DLD1 (cell line): ENCODE measurements around the gene TPCN1.

Experiments
- in situ Hi-C: cut with HindIII; loops from 2 replicates; pipeline ENCODE4 v1.10.0; 2017; ENCODE audit warnings: low sequenced_read_pairs

TPCN1 gene

DNA sequence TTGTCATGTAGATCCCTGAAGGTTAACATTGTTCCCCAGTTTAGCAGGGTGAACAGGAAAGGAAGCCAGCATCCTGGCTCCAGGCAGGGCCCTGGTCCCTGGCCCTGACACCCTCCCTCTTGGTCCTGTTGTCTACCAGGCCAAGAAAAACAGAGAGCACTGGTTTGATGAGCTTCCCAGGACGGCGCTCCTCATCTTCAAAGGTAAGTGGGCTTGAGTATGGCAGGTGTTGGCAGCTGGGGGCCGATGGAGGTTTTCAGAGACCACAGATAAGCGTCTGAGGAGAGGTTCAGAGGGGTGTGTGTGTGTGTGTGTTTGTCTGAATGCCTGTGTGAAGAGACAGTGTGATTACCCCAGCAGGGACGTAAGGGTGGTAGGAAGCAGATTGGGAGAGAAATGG, 57.4 kb downstream of the TPCN1 start:
- in situ Hi-C loops, result no loop called here

DNA sequence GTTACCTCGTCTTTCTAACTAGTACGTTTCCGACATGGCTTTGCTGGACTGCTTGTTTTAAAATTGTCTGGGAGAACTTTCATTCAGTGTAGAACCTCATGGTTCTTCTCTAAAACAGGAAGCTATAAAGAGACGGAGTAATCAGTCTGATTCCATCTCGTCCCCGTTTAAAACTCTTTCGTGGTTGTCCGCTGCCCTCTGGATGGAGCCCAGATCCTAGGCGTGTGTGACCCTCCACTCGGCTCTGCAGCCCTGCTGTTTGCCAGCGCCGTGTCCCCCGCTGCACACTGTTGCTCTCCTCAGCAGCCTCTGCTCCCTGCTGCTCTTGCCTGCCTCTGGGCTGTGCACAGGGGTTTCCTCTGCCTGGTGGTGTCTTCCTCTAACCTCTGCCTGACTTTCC, 63.5 kb downstream of the TPCN1 start:
- in situ Hi-C loops, result no loop called here

DNA sequence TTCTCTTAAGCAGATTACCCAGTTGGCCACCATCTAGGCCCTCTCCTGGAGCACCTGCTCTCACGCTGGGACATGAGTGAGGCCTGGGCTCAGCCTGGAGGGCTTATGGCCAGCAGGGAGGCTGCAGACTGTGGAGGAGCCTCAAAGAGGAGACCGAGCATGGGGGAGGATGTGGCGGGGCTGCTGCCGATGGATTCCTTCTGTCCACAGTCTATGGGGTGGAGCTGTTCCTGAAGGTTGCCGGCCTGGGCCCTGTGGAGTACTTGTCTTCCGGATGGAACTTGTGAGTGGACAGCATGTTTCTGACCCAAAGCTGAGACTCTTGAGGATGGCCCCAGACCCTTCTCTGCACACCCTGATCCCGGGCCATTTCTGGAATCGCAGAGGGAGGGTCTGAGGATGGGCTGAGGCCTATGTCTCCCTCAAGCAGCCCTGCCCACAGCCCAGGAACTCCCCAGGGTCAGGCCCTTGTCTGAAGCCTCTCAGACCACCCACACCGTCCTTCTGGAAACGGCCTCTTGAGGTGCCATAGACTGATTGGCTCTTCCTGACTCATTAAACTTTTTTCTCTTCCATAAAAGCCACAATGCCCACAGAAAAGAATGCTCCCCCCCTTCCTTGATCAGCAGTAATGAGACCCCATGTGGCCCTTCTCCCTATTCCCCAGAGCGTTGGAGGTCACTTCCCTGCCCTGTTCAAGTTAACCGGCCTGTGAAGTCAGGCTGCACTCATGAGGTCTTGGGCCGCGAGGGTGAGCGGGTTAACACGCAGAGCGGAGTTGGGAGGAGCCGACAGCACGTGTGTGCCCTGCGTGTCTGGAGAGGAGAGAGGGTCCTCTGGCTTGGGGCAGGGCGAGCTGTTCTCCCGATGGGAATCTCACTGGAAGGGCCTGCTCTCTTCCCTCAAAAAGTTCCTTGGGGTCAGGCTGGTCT, 64.7 kb downstream of the TPCN1 start:
- in situ Hi-C loops, result no loop called here

DNA sequence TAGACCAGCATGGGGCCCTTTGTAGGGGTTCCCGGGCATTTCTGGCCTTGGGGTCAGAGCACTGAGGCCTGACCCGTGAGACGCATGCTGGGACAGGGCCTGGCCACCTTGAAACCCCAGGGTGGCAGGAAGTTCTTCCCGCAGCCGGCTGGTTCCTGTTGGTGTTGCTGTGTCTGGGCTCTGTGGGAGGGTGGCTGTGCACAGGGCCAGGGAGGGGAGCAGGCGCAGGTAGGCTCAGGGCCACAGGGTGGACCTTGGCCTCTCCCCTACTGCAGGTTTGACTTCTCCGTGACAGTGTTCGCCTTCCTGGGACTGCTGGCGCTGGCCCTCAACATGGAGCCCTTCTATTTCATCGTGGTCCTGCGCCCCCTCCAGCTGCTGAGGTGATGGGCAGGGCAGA, 65.4 kb downstream of the TPCN1 start:
- in situ Hi-C loops, result no loop called here

DNA sequence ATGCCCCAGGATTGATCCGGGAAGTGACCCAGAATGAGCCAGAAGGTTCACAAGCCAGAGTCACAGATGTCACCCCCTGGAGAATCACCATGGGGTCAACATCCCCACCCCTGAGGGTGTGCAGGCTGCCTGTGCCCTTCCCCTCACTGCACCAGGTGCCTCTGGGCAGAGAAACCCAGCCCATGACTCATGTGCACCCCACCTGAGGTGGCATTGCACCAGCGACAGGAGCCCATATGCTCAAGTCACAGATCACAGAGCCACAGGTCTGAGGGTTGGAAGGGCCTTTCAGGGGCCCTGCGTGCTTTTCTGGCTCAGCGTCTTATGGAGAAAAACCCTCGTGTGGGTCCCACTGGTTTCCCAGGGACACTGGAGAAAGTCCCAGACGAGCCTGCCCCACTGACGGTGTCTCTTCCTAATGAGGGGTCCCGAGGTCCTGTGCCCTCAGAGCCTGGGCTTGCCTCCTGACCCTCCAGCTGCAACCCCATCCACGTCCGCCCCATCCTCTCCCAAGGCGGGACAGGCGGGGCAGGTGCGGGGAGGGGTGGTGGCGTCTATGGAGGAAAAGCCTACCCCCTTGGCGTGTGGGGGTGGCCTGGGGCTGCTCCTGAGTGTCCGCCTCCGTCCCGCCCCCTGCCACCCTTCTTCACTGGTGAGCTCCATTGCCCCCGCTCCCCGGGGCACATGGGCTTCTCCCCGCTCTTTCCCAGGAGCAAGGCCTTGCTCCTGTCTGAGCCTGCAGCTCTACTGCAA, 66.1 kb downstream of the TPCN1 start:
- in situ Hi-C loops, result no loop called here

DNA sequence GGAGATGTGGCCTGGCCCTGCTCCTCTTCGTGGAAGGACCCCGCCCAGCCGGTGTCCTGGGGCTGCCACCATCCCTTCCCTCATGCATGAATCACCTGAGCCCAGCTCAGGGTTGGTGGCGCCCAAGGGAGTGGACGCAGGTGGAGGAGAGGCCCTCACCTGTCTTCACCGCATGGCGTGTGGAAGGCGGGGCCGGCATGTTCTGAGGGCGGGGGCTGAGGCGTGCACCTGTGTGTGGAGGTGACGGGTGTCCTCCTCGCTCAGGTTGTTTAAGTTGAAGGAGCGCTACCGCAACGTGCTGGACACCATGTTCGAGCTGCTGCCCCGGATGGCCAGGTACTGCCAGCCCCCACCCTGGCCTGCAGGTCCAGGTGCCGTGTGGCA, 66.6 kb downstream of the TPCN1 start:
- in situ Hi-C loops, result no loop called here

DNA sequence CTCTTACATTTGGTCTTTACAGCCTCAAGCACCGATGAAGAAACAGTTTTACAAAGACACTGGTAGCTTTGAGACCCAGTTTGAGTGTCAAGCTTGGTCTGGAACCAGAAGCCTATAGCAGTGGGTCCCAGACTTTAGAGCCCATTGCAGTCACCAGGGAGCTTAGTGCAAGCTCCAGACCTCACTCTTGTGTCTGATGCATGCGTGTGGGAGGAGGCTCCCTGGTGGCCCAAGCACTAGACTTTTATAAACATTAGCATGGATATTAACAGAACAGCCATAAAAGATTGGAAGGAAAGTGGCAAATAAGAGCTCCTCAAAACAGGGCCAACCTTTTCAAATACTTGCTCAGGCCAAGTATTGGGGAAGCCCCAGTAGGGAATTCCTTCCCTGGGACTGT, 68.1 kb downstream of the TPCN1 start:
- in situ Hi-C loops, result no loop called here

DNA sequence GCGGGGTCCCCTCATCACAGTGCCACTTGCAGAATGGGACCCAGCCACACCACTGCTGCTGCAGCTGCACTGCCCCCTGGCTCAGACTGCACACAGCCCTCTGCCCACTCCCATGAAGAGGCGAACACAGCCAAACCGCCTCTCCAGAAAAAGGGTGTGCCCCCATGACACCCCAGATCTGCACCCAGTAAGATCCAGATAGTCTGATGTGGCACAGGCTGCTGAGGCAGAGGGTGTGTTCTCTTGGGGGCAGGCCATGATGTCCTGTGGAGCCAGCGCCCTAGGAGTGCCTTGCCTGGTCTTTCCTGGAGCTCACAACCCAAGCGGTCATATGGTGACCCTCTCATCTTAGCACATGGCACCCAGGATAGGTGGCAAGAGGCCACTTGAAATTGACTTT, 69.2 kb downstream of the TPCN1 start:
- in situ Hi-C loops, result no loop called here

DNA sequence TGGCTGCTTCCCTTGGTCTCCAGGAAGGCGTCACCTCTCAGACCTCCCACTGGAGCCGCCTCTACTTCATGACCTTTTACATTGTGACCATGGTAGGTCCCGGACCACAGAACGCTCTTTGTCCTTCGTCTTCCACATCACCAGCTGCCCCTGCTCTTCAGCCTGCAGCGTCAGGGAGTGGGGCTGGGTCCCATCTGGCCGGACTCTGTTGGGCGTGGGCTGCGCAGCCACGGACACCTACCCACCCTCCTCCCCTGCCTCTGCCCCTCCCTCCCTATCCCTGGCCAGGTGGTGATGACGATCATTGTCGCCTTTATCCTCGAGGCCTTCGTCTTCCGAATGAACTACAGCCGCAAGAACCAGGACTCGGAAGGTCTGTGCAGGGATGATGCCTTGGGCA, 70.3 kb downstream of the TPCN1 start:
- in situ Hi-C loops, result no loop called here

DNA sequence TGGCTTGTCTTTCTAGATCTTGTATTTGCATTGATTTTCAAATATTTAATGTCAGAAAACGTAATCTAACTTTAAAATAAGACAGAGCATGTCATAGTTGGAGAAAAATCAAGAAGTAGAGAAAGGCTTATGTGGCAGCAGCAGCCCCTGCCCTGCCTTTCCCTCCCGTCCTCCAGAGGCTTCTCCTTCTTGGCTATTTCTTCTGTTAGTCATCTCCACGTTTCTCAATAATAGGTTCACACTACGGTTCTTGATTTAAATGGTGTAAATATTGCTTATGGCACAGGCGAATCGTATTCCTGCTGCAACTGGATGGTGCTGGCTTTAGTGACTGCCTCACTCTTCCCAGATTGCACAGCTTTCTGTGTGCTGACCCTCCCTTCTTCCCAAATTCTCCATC, 70.8 kb downstream of the TPCN1 start:
- in situ Hi-C loops, result no loop called here

DNA sequence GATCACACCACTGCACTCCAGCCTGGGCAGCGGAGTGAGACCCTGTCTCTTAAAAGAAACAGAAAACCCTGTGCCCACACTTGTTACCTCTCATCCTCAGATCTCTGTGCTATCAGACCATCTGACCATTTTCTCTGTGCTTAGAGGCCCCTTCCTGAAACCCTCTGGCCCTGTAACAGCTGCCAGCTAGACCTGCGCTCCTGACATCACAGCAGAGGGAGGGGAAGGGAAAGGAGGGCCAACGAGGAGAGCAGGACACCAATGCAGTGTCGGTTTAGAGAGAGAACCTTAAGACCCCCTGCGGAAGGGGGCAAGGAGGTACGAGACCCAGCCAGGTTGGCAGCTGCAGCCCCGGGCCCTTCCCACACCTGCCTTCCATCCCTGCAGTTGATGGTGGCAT, 71.3 kb downstream of the TPCN1 start:
- in situ Hi-C loops, result no loop called here

DNA sequence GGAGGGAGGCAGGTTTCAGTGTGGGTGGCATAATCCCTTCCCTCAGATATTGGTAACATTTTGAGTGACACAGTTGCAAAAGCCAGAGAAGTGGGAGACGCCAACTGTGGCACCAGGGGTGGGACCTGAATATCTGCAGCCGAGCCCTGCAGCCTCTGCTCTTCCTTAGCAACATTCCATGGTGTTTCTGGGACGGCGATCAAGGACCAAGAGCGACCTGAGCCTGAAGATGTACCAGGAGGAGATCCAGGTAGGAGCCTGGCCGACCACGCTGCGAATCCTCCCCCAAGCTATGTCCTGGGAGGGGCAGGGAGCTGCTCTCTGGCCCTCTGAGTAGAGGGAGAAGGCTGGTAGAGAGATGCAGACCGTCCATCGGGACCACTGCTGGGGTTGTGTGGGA, 71.8 kb downstream of the TPCN1 start:
- in situ Hi-C loops, result no loop called here

DNA sequence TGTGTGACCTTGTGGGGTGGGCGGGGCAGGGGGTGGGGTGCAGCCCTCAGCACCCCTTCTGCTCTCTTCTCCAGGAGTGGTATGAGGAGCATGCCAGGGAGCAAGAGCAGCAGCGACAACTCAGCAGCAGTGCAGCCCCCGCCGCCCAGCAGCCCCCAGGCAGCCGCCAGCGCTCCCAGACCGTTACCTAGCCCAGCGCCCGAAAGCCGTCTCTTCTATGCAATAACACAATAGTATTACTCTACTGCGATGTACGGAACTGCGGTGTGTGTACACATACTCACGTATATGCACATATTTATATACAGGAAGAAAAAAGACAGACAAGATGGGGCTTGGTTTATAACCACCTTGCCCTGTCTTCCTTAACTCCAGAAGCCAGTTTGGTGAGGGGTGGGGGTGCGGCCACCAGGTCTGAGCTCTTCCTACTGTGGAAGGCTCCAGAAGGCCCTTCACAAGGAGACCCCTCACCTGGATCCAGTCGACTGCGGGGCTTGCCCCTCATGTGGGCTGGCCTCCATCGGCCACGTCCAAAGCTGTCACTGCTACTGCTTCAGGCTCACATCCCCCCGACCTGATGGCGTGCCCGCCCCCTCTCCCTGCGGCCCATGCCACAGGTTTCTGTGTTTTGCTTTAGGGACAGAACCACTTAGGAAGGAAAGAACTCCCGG, 74.8 kb downstream of the TPCN1 start:
- in situ Hi-C loops, result no loop called here

DNA sequence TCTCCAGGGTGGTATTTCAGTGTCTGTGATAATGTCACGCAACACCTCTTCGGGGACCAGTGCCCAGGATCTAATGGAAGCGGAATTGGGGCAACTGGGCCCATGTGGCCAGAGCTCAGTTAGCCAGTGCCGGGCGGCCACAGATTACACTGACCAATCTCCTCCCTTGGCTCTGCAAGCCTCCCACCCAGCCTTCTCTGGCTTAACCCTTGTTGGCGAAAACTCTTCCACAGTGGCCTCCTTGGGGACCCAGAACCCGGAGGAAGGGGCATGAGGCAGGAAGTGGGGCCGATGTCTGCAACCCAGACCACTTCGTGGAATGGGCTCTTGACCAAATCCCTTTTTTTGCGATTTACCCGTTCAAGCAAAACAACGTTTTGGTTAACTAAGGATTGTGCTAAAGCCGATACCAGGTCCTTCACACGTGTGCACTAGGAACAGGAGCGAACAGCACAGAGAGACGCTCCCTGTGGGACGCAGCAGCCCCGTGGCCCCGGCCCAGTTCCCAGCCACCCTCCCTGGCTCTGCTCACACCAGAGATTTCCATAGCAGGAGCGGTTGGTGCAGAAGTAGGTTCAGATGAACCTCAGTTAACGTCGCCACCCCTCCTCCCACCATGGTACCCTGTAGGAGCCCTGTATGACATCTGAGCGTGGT, 75.4 kb downstream of the TPCN1 start:
- in situ Hi-C loops, result no loop called here

DNA sequence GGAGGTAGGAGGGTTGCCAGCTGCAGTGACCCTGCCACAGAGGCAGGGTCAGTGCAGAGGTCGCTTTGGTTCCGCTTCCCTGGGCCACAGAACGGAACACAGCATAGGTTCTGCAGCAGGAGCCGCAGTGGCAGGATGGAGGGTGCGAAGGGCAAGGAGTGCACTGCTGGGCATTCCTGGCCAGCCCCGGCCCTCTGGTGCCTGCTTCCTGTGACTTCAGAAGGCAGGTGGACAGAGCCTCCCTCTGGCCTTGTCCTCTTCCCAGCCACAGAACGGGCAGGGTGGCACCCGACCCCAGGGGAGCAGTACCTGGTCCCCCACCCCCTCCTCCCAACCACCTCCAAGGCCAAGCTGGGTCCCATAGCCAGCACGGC, 75.9 kb downstream of the TPCN1 start:
- in situ Hi-C loops, result no loop called here

DNA sequence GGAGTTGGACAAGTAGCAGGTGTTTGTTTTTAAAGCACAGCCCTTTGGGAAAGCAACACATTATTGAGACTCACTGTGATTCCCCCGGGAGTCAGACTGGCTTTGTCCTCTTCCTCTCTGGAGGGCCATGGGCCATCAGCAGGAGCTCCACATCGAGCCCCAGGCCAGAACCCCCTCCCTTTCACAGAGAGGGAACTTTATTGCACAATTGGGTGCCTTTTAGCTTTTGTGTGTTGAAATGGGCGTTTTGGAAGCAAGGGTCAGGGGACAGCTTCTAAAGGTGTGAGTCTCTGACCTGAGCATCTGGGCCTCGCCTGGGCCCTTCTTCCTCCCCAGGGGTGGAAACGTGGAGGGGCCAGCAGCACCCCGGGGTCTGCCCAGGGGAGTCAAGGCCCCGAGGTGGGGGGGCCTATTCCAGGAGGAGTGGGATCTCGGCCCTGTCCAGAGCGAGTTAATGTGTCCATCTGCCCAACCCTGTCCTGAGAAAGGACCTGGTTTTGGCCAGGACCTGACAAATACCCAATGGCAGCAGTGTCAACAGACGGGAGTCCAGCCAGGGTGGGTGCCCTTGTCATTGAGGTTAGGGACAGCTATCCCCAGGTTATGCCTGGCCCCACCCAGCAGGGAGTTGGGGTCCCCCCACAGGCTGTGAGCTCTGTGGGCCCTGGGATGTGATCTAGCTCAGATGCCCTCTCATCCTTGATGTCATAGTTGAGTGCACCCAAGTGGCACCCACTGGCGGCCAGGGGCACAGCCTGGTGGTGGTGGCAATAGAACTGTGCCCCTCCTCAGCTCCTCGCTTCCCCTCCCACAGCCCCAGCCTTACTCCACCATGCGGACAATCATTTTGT, 76.6 kb downstream of the TPCN1 start:
- in situ Hi-C loops, result no loop called here

DNA sequence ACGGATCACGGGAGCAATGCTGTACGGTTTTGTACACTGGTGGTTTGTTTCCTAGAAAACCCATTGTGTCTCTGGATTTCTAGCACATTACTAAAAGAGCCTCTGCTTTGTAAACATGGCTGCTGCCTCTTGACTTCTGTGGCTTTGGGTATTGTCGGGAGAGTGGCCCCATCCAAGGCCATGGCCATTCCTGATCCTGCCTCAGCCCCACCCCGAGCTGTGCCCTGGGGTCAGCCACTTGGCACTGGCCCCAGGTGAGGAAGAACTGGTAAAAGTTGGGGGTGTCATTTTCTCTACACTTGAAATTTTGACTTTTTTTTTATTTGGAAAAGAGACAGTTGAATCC, 77.2 kb downstream of the TPCN1 start:
- in situ Hi-C loops, result no loop called here

DNA sequence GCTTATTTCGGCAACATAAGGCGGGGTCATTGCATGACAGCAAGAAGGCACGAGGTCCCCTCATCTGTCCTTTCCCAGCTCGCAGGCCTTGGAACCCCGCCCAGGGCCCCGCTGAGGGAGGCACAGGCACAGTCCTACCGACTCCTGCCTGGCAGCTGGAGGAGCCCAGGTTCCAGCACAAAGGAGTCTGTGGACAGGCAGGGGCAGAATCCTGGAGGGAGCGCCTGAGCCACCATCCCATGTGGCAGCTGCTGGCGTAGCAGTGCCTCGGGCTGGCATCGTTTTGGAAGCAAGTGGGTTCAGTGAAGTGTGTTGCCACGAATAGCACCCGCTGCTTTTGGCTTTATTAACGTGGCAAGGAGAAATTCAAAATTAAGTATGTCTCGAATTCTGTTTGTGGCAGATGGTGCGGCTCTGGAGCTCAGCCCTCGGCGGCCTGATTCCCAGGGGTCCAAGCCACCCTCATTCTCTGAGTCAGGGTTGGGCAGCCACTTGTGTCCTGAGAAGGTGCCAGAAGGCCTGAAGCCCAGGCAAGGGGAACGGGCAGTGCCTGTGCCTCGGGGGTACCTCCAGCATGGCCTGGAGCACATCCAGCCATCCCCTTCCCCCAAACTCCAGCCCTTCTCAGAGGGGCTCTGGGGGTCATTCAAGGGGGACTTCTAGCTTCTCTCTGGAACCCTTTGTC, 77.7 kb downstream of the TPCN1 start:
- in situ Hi-C loops, result no loop called here

DNA sequence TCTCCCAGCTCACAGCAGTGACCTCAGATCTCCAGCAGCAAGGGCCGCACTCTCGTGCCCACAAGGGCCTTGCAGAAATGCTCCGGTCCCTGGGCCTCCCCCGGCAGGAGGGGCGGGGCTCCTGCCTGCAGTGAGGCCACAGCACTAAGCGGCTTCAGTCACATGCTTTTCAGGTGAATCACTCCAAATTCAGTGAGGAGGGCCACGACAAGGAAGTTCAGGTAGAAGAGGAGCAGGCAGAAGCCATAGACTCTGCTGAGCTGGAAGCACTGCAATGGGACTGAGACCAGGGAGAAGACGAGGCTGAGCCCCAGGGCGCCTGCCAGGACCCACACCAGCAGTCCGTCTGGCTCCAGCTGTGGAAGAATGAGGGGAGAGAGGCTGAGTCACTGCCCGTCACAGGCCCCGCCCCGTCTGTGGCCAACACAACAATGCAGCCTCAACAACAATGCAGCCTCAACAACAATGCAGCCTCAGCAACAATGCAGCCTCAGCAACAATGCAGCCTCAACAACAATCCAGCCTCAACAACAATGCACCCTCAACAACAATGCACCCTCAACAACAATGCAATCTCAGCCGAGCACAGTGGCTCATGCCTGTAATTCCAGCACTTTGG, 78.5 kb downstream of the TPCN1 start:
- in situ Hi-C loops, result no loop called here
